Cardiac septum (tissue), 1 donor: ENCODE results near the gene ITIH2. TPM values are rescaled to one million over a fixed set of nuclear protein-coding genes. Genes with fewer than 3 reads are reported as not detected.
A peak's percentile ranks its signal among the peaks of the same experiment; 100 is the strongest.
"Not testable (repeated sequence)": the region's sequence is repeated elsewhere in the genome, so short reads cannot be mapped to it uniquely, and the experiment has no call there.

Experiments used
- DNase-seq: peaks from one replicate; pipeline ENCODE4 v3.0.0-alpha.2; 2020; ENCODE audit warnings: low spot score
- intact Hi-C: fragments of 100-400 bp; cut with DNase I; formaldehyde crosslinking; loops from one replicate; pipeline ENCODE4 v1.14.0; 2022
- total RNA-seq: library from RNA; stranded (reverse); fragmentation: NEBNext Ultra II Directional; extraction: Animal tissue kit (Norgen Biotek cat#: 25700); gene quantifications from one replicate; pipeline ENCODE4 v1.2.1, GENCODE V29; 2021
- donor health status: DM: no; HTN: no; CAD: no.

ITIH2 gene
- total RNA-seq, 1 donor from 2014 or later = not detected

DNA sequence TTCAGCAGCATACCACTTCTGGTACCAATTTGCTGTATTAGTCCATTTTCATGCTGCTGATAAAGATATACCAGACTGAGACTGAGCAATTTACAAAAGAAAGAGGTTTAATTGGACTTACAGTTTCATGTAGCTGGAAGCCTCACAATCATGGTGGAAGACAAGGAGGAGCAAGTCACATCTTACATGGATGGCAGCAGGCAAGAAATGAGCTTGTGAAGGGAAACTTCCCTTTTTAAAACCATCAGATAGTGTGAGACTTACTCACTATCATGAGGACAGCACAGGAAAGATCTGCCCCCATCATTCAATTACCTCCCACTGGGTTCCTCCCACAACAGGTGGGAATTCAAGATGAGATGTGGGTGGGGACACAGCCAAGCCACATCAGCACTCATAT lies 9.9 kb upstream of the ITIH2 start:
- intact Hi-C loops, DNase-seq: not testable (repeated sequence)

DNA sequence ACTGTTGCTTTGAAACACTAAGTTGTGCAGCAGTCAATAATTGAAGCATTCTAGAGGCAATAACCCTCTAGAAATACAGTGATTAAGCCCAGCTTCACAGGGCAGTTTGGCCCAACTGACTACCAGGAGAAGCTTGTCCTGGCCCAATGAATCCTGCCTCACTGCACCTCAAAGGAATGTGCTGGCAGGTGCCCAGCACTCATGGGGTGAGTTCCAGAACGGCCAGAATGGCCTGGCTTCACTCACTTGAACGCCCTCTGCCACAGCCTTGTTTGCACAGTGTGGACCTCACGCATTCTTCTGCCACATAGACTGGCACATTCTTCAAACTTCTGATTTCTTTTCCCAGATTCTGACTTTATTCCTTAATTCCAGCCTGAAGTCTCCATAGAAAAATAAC lies 6.6 kb upstream of the ITIH2 start:
- intact Hi-C loops = no loop called here

DNA sequence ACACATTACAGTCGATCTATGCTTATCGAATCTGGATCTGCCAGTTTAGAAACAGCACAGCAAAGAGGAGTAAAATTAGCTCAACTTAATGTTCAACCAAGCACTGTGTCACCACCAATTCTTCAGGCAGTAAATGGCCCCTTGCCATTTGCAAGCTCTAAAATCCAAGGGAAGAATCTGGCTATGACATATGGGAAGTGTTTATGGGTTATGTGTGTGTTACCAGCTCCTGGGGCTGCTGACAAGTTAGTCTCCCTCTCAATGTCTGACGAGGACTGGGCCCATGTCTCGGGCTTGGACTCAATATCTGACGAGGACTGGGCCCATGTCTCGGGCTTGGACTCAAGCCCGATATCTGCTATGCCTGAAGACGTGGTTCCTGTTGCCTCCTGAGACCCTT lies 5.7 kb upstream of the ITIH2 start:
- no peak for DNase-seq
- intact Hi-C loops = no loop called here

More for the DNA sequence above, 6.6 kb upstream of the ITIH2 start:
- peak; percentile 77 for DNase-seq

DNA sequence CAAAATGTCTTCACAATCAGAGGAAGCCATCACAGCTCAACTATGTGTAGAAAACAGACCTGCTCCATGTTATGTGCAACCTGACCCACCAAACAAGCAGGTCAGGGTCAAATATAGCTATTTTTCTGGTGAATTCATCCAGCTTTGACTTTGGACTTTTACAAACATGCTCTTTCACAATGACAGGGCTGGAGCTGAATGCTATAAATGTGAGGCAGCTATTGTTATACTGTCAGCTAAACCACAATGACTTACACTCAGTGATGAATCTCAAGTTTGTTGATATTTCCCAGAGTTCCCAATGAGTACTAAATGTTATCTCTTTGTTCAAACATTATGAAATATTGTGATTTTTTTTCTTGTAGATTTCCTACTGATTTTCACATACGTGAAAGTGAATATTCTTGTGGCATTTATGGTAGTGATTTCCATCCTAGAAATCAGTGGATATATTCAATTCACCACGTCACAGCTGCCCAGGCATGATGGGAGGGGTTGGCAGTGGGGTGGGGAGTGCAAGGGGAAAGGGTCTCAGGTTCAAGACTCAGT lies 2.5 kb upstream of the ITIH2 start:
- intact Hi-C loops = no loop called here
- no peak for DNase-seq

DNA sequence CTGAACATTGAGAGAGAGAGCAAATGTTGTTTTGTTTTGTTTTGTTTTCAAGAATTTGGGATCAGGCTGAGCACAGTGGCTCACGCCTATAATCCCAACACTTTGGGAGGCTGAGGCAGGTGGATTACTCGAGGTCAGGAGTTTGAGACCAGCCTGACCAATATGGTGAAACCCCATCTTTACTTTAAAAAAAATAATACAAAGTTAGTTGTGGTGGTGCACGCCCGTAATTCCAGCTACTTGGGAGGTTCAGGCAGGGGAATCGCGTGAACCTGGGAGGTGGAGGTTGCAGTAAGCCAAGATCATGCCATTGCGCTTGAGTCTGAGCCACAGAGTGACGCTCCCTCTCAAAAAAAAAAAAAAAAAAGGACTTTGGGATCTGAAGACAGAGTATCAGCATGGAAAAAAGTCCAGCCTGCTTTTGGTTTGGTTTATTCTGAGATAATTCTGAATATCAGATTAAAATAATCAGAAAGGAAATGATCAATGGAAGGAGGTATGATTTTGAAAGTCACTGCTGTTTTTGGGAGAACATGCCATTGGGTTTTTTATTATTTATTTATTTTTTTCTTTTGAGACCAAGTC lies 1.9 kb upstream of the ITIH2 start:
- DNase-seq = no peak
- intact Hi-C loops = no loop called here

DNA sequence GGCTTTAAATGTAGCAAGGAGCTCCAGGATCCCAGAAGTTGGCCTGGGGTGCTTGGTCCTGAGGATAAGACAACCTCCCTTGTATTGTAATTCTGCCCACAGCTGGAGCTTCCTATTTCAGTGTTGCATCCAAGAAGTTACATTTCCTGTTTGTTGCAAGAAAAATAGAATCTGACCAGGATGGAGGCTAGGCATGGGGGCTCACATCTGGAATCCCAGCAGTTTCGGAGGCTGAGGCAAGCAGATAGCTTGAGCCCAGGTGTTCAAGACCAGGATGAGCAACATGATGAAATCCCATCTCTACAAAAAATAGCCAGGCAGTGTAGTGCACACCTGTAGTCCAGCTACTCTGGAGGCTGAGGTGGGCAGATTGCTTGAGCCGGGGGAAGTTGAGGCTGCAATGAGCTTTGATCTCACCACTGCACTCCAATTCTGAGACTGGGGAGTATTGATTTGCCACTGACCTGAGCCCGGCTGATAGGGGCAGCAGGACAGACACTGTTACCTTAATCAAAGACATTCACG lies 766 bp upstream of the ITIH2 start:
- DNase-seq = no peak
- intact Hi-C loops = no loop called here

DNA sequence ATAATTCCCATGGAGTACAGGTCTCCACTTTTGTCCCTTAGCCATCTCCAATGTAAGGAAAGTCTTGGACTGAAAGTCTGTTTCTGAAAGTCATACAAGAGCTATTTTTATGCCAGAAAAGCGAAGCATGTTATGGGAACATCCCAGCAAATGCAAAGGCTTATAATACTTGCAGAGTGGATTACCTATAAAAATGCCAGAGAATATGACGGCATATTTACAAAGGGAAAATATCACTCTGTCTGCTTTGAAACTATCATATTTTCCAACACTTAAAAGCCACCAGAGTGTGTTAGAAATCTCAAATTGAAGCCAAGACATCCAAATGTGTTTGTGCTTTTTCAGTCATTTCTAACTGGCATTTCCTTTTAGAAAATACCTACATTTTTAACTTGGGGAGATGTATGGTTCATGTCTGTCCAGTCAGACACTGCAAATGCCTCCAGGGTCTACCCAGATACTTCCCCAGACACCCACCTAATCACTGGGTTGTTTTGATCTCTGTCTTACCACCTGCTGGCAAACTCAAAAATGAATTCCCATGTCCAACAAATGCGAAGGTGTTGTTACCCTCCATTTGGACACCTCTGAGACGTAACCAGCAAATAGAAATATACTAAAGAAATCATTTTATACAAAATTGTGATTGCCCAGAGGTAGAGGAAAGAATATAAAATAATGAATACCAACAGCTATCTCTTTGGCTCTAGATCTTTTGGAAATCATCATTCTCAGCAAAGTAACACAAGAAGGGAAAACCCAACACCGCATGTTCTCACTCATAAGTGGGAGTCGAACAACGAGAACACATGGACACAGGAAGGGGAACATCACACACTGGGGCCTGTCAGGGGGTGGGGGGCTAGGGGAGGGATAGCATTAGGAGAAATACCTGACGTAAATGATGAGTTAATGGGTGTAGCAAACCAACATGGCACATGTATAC lies 1.2 kb downstream of the ITIH2 start:
- intact Hi-C loops = no loop called here

DNA sequence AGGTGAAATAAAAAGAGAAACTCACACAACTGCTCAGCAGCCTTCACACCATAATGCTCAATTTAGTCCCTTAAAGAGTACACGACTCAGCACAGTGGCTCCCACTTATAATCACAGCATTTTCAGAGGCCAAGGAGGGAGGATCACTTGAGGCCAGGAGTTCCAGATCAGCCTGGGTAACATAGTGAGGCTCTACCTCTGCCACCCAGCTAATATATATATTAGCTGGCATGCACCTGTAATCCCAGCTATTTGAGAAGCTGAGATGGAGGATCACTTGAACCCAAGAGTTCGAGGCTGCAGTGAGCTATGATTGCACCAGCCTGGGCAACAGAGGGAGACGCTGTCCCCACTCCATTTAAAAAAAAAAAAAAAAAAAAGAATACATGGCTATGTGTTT lies 2.2 kb downstream of the ITIH2 start:
- DNase-seq = no peak
- intact Hi-C loops = no loop called here

More for the DNA sequence above, 1.2 kb downstream of the ITIH2 start:
- DNase-seq = no peak

DNA sequence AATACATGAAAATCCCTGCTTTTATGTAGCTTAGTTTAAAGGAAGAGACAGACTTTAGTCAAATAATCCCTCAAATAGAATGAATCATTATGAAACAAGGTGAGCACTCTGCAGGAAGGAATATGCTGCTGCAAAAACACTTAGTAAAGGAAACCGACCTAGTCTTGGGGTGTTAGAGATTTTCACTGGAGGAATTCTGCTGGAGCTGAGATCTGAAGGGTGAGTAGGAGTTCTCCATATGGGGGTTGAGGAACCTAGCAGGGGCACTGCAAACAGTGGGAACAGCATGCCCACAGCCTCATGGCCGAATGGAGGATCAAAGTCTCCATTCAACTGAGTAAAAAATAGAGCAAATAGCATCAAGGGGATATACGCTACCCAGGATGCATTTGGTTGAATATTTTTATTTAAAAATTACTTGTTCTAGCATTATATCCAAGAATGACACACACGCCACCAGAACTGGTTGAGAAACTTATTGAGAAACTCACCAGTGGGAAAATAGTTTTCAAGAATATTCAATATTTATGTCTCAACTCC lies 3.5 kb downstream of the ITIH2 start:
- intact Hi-C loops = no loop called here
- DNase-seq = no peak

DNA sequence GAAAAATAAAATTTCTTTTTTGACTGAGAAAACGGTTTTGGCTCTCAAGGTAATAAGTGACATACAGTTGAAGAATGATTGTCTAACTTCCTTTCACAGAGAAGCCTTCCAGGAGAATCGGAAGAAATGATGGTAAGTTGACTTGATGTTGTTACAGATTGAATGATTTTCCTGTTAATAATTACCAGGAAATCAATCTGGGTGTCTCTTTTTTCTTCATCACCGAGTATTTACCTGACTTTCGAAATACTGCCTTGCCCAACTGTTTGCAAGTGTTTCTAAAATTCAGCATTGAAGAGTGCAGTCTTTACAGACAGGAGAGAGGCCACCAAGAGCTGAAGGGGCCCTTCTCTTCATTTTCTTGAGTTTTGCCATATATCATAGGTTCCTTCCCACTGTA lies 4.0 kb downstream of the ITIH2 start:
- intact Hi-C loops = no loop called here
- no peak for DNase-seq

DNA sequence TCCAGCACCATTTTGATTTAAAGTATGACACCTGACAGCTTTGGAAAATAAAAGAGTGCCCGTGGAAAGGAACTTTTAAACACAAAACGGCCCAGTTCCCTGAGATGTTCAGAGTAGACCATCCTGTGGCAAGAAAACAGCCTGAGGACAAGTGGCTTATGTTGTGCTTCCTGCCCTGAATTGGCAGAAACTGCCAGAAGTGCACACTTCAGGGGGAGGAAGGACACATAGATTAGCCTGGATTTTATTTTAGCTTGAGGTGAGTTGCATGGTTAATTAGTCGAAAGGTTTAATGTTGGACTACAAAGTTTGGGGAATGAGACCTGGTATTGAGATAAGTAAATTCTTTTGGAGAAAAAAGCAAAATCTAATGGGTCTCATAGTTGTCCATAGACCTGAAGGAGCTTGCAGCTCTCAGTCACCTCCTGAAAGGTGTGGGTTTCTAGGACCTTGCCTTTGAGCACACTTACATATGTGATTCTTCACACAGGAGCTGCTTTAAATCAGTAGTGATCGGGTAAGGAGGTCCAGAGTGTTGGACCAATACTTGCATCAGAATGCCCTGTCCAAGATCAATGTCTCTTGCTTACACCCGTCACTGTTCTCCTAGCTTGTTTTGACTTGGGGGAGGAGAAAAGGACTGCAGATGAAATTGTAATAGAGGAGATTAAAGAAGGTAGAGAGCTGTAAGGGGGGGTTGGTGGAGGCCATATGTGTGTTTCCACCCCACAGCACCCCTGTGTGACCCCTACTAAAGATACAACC lies 4.9 kb downstream of the ITIH2 start:
- intact Hi-C loops = no loop called here
- no peak for DNase-seq

DNA sequence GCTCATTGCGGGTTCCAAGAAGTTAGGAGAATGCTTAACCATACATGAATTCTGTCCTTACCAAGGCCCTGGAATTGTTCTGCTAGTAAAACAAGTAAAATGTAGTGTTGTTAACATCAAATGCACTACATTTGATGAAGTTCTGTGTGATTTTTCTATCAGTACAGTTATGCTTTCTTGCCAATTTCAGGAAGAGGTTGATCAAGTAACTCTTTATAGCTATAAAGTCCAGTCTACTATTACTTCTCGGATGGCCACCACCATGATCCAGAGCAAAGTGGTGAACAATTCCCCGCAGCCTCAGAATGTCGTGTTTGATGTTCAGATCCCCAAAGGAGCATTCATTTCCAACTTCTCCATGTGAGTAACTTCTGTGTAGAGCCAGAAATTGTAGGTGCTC lies 5.7 kb downstream of the ITIH2 start:
- intact Hi-C loops = no loop called here
- no peak for DNase-seq

DNA sequence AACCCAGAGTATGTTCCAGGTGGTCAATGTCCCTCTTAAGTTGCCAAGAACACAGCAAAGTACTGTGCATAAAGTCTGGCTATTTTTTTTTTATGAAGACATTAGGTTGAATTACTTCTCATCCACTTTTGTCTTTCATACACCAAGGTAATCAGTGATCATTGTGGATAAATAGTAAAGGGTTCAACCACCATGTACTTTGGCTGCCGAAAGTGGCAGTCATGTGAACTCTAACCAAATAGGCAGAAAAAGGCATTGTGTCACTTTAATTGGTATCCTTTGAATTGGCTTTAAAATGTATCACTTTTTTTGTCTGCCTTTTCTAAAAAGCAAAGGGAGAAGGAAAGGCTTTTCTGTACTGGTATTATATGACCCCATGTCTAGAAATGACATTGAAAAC lies 7.3 kb downstream of the ITIH2 start:
- intact Hi-C loops = no loop called here

DNA sequence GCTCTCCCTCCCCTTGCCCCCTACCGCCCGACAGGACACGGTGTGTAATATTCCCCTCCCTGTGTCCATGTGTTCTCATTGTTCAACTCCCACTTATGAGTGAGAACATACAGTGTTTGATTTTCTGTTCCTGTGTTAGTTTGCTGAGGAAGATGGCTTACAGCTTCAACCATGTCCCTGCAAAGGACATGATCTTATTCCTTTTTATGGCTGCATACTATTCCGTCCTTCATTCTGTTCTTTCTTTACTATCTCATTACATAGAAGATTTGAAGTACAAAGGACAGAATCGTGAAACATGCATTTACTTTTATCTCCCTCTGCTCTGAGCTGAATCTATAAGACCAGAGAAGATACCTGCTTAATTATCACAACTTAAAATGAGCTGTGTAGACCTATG lies 8.0 kb downstream of the ITIH2 start:
- intact Hi-C loops, DNase-seq: not testable (repeated sequence)

More for the DNA sequence above, 7.3 kb downstream of the ITIH2 start:
- no peak for DNase-seq

DNA sequence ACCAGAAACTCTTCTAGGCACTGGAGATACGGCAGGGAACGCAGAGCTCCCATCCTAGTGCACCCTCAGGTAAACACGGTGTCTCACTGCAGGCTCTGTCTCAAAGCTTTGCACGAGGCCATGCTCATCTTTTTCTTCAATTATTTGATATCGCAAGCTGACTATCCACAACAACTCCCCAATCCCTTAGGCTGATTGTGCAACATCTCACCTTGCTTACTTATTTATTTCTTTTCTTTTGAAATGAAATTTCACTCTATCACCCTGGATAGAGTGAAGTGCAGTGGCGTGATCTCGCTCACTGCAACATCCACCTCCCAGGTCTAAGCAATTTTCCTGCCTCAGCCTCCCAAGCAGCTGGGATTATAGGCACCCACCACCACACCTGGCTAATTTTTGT lies 12.4 kb downstream of the ITIH2 start:
- DNase-seq = no peak
- intact Hi-C loops = no loop called here

DNA sequence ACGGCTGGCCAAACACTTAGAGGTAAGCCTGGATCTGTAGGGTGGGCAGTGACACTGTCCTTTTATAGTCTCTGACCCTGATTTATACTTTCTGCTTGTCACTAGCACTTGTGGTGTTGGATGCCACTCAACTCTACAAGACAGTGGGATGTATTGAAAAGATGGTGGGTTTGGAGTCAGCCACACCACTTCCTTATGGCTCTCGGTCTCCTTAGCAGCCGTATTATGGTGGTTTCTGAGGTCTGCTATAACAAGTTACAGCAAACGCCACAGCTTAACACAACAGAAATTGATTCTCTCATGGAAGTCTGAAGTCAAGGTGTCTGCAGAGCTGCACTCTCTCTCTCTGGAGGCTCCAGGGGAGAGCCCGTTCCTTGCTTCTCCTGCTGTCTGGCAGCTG lies 14.7 kb downstream of the ITIH2 start:
- no peak for DNase-seq
- intact Hi-C loops = no loop called here

DNA sequence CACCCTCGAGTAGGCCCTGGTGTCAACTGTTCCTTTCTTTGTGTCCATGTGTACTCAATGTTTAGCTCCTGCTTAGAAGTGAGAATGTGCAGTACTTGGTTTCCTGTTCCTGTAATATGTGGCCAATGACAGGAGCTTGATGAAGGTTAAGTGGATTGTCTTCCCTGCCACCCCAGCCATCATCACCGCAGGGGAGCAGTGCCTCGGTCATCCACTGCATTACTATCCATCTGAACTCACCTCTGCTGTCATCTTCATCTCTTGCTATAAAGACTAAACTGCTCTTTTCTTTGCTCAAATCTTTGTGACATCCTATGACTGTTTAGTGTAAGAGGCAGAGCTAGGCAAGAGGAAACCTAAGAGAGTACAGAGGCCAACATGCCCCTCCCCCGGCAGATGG lies 15.6 kb downstream of the ITIH2 start:
- no peak for DNase-seq
- intact Hi-C loops = no loop called here

DNA sequence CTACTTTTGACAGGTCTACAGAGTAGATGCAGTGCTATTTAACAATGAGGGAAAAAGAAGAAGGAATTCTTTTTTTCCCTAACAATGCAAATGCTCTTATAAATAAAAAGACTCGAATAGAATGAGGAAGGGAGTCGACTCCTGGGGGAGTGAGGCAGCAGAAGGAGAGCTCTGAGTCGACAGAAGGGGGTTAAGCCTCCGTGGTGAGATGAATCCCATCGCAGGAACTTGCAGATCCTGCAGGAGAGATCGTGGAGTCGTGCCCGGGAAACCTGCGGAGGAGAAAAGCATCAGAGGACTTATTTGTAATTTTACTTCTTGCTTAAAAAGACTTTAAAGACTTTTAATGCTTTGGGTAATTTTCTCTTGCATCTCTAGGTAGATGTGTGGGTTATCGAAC lies 17.4 kb downstream of the ITIH2 start:
- no peak for DNase-seq
- intact Hi-C loops = no loop called here

DNA sequence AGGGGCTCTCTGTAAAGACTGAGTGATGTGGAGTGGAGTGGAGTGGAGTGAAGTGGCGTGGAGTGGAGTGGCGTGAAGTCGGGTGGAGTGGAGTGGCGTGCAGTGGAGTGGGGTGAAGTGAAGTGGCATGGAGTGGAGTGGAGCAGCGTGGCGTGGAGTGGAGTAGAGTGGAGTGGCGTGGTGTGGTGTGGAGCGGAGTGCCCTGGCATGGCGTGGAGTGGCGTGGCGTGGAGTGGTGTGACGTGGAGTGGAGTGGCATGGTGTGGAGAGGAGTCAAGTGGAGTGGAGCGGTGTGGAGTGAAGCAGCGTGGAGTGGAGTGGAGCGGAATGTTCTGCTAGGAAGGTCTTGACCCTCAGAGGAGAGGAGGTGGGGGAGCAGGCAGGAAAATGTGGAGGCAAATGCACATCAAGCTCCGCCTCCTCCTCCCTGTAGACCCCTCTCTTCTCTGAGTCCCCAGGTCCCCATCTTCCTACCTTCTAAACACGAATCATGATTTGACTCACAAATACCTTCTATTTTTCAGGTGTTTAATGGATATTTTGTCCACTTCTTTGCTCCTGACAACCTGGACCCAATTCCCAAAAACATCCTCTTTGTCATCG lies 19.9 kb downstream of the ITIH2 start:
- no peak for DNase-seq
- intact Hi-C loops = no loop called here
